Heart left ventricle (tissue), 13 donors: Measurements from ENCODE around the gene GLB1L2.

Source experiments
- POLR2A ChIP-seq, 2 donors: fragments of 450-650 bp; IDR thresholded peaks; one replicate each; pipeline ENCODE4 v1.6.1; 2017; ENCODE audit warnings: antibody characterized with exemption in 2 of 2, mild to moderate bottlenecking in 2 of 2, moderate library complexity in 2 of 2
- TF ChIP-seq, protein P1 (sequence below), 12 donors: fragments of 200-600 bp; sonication (generic) in 4 of 12; IDR thresholded peaks; one replicate each; pipeline versions ENCODE4 v1.5.0 to v1.8.0; 2018 to 2022; ENCODE audit warnings: antibody characterized with exemption in 12 of 12, mild to moderate bottlenecking in 5 of 12
- donor health status: ischemic (EF 13 %, LVEDD 7.1; RV severe dilation, severe dysfunction).
- donor health status: DM: no; HTN: yes; CAD: no.
- donor health status: DM: no; HTN: no; CAD: no.
- donor health status: ischemic (EF 25% LVEDD 6.9; RV normal size, moderate dysfunction).
- donor health status: ischemic (EF 25% LVEDD 5.7; RV mildly dilated, moderate dysfunction).
- donor health status: ischemic (EF 35%, LVEDD 5.7; RV mildly dilated, moderate dysfunction).
- donor health status: nonischemic (EF 11% LVEDD 7.7; RV severe dilation, severe dysfunction).
- donor health status: DM: yes; HTN: yes; CAD: no.
- donor health status: PGD.
- donor health status: ischemic (EF 29% LVEDD 5.4; RV normal size, mild dysfunction).
- donor health status: nonischemic (EF 23%, LVEDD 6.1; RV moderate dilation, normal function).

DNA sequence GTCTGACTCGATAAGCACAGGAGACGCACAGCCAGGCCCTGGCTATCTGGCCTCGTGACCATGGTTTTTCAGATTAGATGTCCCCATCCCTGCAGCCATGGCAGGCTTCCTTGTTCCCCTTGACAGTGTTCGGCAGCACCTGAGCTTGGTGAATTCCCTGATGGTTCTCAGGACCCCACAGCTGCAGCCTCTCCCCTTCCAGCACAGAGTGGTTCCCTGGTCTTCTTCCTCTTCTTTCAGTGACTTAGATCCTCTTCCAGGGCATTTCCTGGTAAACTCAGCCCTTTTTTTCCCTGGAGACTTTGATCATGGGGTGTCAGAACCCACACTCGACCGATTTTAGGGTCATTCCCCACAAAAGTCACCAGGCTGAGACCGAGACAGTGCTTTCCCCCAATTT, 41.1 kb upstream of the GLB1L2 start:
- TF ChIP-seq, protein P1, sequence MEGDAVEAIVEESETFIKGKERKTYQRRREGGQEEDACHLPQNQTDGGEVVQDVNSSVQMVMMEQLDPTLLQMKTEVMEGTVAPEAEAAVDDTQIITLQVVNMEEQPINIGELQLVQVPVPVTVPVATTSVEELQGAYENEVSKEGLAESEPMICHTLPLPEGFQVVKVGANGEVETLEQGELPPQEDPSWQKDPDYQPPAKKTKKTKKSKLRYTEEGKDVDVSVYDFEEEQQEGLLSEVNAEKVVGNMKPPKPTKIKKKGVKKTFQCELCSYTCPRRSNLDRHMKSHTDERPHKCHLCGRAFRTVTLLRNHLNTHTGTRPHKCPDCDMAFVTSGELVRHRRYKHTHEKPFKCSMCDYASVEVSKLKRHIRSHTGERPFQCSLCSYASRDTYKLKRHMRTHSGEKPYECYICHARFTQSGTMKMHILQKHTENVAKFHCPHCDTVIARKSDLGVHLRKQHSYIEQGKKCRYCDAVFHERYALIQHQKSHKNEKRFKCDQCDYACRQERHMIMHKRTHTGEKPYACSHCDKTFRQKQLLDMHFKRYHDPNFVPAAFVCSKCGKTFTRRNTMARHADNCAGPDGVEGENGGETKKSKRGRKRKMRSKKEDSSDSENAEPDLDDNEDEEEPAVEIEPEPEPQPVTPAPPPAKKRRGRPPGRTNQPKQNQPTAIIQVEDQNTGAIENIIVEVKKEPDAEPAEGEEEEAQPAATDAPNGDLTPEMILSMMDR (IDR thresholded peaks at IDR 0.05) = no peak
- no peak for TF ChIP-seq POLR2A (IDR thresholded peaks at IDR 0.05)
